Activated CD4-positive, alpha-beta T cell treated with anti-CD3 and anti-CD28 coated beads, Interleukin-2, amount 10 ng/mL, durations not matched to agents 7 days and 5 days (primary cell): ENCODE results near the gene FBRSL1. TPM values are rescaled to one million over a fixed set of nuclear protein-coding genes. Genes with fewer than 3 reads are reported as not detected.
"Not testable (repeated sequence)": the region's sequence is repeated elsewhere in the genome, so short reads cannot be mapped to it uniquely, and the experiment has no call there.

Source experiments
- CTCF ChIA-PET: fragments of 350-600 bp; sonication (Branson Sonifier 250); formaldehyde crosslinking; loops from one replicate; lab custom pipeline; 2021; ENCODE audit warnings: antibody characterized with exemption; lab: Charles Lee
- POLR2A ChIA-PET: fragments of 350-600 bp; sonication (Branson Sonifier 250); formaldehyde crosslinking; loops from one replicate; lab custom pipeline; 2021; ENCODE audit warnings: antibody characterized with exemption; lab: Charles Lee
- DNase-seq: peaks from one replicate; pipeline ENCODE4 v3.0.0-alpha.2; 2020
- H3K27ac Mint-ChIP-seq: one replicate; pipeline ENCODE4 v1.8.0; 2021; ENCODE audit warnings: mild to moderate bottlenecking, moderate library complexity, mixed read lengths
- H3K27me3 Mint-ChIP-seq: one replicate; pipeline ENCODE4 v1.8.0; 2021; ENCODE audit warnings: mixed read lengths
- H3K36me3 Mint-ChIP-seq: one replicate; pipeline ENCODE4 v1.8.0; 2021; ENCODE audit warnings: low read depth, mixed read lengths
- H3K4me1 Mint-ChIP-seq: one replicate; pipeline ENCODE4 v1.8.0; 2021; ENCODE audit warnings: mixed read lengths
- H3K4me3 Mint-ChIP-seq: one replicate; pipeline ENCODE4 v1.8.0; 2021; ENCODE audit warnings: mild to moderate bottlenecking, moderate library complexity, mixed read lengths
- H3K9me3 Mint-ChIP-seq: one replicate; pipeline ENCODE4 v1.8.0; 2021; ENCODE audit warnings: mixed read lengths
- total RNA-seq, 2 experiments: library from RNA; stranded (reverse); gene quantifications; one replicate each; pipeline ENCODE4 v1.2.3, GENCODE V29; 2021

The FBRSL1 gene
- 10 to 100 TPM; 49.8 to 51.1 TPM for total RNA-seq

DNA sequence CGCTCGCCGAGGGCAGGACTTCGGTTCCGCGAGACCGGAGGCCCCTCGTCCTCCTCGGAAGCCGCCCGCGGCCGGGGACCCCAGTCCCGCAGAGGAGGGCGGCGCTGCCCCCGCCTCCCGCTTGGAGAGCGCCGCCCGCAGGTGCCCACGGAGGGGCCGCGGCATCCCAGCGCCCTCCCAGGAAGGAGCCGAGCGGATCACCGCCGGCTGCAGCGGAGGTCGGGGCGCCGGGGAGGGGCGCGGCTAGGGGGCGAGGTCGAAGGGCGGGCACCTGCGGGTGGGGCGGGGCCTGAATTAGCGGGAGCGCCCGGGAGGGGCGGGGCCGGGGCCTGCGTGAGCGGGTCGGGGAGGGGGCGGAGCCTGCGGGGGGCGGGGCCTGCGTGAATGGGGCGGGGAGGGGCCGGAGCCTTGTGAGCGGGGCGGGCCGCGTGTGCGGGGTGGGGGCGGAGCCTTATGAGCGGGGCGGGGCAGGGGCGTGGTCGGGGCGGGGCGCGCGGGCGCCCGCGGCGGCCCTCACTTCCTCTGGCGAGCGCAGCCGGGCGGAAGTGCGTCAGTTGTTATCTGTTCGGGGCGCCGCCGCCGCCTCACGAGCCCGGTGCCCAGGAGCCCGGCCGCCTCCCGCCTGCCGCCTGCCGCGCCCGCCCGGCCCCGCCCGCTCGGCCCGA, at the start of gene FBRSL1:
TSS of gene FBRSL1 (plus strand) at position 550 of the 665 bp plus-strand sequence.
- no peaks in the 10 kb centered on the region for H3K27me3 Mint-ChIP-seq
- POLR2A ChIA-PET = no interaction called here
- no peaks in the 10 kb centered on the region for H3K9me3 Mint-ChIP-seq
- DNase-seq = peak; percentile 93
- CTCF ChIA-PET = interaction anchor here (1.3 kb wide), 1 partner anchor 10 kb away, joined by 3 read pairs; no protein-coding TSS in a partner anchor
- H3K36me3 Mint-ChIP-seq = peaks cover 10% of the 10 kb centered on the region
- H3K4me1 Mint-ChIP-seq = peaks cover 58% of the 10 kb centered on the region
- peak within 1 kb of the TSS; percentile 98 for H3K27ac Mint-ChIP-seq
- peak within 1 kb of the TSS; percentile 86 for H3K4me3 Mint-ChIP-seq

DNA sequence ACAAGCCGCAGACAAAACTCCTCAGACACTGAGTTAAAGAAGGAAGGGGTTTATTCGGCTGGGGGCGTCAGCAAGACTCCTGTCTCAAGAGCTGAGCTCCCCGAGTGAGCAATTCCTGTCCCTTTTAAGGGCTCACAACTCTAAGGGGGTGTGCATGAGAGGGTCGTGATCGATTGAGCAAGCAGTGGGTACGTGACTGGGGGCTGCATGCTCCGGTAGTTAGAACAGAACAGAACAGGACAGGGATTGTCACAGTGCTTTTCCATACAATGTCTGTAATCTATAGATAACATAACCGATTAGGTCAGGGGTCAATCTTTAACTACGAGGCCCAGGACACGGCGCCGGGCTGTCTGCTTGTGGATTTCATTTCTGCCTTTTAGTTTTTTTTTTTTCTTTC, 49.5 kb upstream of the FBRSL1 start:
- H3K27me3 Mint-ChIP-seq, DNase-seq, H3K4me3 Mint-ChIP-seq, POLR2A ChIA-PET, H3K36me3 Mint-ChIP-seq, H3K9me3 Mint-ChIP-seq, CTCF ChIA-PET: not testable (repeated sequence)
- Mint-ChIP-seq H3K27ac (peak overlapping the region; percentile 6), H3K4me1 (peaks cover 54% of the 10 kb centered on the region)

DNA sequence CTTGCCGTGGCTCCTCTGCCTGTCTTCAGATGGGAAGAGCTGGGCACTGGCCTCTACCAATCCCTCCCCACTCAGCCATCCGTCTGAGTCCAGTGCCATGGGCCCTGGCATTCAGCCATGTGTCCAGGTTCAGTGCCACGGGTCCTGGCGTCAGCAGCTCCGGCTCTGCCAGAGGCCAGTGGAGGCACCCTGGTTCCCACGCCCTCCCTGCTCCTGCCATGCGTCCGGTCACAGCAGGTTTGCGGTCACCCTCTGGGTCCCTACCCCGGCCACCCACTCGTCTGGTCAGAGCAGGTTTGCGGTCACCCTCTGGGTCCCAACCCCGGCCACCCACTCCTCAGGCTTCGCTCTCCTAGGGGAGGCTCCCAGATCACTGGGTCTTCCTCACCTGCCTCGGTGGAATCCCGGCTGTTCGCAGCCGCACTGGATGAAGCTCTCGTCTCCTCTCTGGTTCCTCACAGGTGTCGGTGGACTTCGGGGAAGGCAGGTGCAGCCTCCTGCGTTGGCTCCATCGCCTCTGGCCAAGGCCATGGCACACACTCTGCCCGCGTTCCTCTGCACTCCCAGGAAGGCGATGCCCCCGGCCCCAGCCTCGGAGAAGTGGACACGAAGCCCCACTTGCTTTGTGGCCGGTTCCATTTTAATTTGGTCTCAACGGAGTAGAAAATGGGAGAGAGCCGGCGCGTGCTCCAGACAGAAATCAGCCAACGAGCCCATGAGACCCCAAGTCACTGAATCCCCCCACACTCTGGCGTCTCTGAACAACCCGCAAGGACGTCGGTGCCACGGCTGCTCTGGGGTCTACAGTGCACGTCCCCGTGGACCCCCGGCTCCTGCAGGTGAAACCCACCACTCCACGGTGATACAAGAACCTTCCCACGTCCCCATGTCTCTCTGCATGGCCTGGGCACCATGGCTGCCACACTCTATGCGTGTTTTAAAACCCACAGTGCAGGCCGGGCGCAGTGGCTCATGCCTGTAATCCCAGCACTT, 47.8 kb upstream of the FBRSL1 start:
- POLR2A ChIA-PET = no interaction called here
- no peaks in the 10 kb centered on the region for H3K27me3 Mint-ChIP-seq
- DNase-seq = no peak
- H3K4me1 Mint-ChIP-seq = peaks cover 59% of the 10 kb centered on the region
- H3K36me3 Mint-ChIP-seq = peaks cover 5% of the 10 kb centered on the region
- CTCF ChIA-PET = interaction anchor here (1.2 kb wide), 2 partner anchors 27 to 65 kb away, joined by 3 read pairs; no protein-coding TSS in a partner anchor
- no peaks in the 10 kb centered on the region for H3K9me3 Mint-ChIP-seq
- peak overlapping the region; percentile 64 for H3K27ac Mint-ChIP-seq
- H3K4me3 Mint-ChIP-seq = no peak overlapping the region

DNA sequence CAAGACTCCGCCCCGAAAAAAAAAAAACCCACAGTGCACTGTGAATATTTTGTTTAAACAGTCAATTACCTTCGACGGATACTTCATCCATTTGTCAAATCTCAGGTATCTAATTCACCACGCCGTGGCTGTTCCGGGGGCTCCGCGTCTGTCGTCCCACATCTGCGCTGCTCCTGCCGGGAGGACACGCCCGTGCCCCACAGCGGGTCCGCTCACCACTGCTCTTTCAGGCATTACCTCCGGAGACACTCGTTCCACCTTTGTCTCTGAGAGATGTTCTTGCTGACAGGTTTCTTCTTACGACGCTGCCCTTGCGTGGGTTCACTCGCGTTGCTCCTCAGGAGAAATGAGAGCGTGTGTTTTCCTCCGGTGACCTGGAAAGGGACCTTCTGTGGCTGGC, 46.9 kb upstream of the FBRSL1 start:
- CTCF ChIA-PET = interaction anchor here (1.2 kb wide), 1 partner anchor 64 kb away, joined by 3 read pairs; no protein-coding TSS in a partner anchor
- peak overlapping the region; percentile 99 for H3K27ac Mint-ChIP-seq
- peaks cover 5% of the 10 kb centered on the region for H3K36me3 Mint-ChIP-seq
- no peaks in the 10 kb centered on the region for H3K9me3 Mint-ChIP-seq
- DNase-seq = no peak
- H3K4me3 Mint-ChIP-seq = no peak overlapping the region
- POLR2A ChIA-PET = no interaction called here
- H3K4me1 Mint-ChIP-seq = peaks cover 60% of the 10 kb centered on the region
- no peaks in the 10 kb centered on the region for H3K27me3 Mint-ChIP-seq

DNA sequence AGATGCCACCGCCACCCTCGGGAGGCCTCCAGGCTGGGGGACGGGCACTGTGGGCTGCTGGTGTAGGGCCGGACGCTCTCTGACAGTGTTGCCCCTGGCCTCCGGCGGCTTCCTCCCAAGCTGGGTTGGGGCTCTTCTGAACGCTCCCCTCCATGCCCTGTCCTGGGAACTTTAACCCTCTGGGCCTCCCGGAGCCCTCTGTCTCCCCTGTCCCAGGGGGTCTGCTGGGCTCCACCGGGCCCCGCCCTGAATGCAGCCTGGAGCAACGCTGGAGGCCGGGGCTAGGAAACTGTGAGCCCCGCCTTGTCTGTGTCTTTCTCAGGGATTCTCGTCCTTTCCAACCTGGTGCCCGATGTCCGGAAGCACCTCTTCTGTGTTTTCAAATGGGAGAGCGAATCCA, 45.7 kb upstream of the FBRSL1 start:
- H3K36me3 Mint-ChIP-seq = peaks cover 5% of the 10 kb centered on the region
- no peak for DNase-seq
- H3K4me3 Mint-ChIP-seq = peak overlapping the region; percentile 77
- no peaks in the 10 kb centered on the region for H3K9me3 Mint-ChIP-seq
- ChIA-PET CTCF (no interaction called here), POLR2A (no interaction called here)
- H3K27me3 Mint-ChIP-seq = no peaks in the 10 kb centered on the region
- H3K4me1 Mint-ChIP-seq = peaks cover 58% of the 10 kb centered on the region
- peak overlapping the region; percentile 99 for H3K27ac Mint-ChIP-seq

DNA sequence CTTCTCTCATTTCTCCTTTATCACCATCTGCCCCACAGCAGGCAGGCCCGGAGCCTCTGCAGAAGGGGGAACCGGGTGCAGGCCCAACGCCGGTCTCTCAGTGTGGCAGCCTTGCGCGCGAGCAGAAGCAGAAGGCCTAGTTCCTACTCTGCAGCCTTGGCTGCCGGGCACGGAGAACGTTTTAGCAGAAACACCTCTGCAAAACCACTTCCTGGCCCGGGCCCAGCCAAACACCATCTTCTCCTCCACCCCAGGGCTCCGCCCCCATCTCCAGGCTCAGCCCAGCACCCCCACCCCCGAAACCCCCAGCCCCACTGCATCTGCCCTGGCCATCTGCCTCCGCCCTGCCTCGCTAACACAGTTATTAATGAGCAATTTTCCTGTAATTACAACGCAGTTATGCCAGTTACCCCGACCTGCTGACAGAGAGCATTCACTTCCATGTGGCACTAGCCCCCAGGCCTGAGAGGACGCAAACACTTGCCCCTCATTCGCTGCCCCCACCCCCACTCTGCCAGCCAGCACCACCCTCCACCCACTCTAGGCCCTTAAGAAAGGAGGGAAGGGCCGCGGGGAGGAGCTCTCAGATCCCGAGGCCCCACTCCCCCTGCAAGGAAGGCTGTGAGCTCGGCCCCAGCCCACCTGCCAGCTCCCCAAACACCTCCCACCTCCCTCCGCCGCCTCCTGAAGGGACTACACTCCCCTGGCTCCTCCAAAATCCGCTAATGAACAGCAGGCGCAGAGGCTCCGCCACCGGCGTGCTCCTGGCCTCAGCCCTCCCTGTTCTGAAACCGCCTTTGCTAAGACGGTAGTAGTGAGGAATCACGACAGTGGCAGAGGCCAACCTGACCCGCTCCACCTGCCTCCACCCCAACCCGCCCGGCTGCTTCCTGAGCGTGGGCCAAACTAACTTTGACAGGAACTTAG, 44.7 kb upstream of the FBRSL1 start:
- Mint-ChIP-seq H3K36me3 (peaks cover 5% of the 10 kb centered on the region), H3K4me1 (peaks cover 62% of the 10 kb centered on the region), H3K4me3 (peak overlapping the region; percentile 77), H3K9me3 (no peaks in the 10 kb centered on the region), H3K27me3 (no peaks in the 10 kb centered on the region), H3K27ac (peak overlapping the region; percentile 99)
- ChIA-PET POLR2A (interaction anchor here (0.6 kb wide), 1 partner anchor 18 kb away, joined by 3 read pairs; no protein-coding TSS in a partner anchor), CTCF (interaction anchor here (0.5 to 0.9 kb wide), 2 partner anchors 78 to 521 kb away, joined by 3 read pairs; no protein-coding TSS in a partner anchor)
- DNase-seq = peak; percentile 88

DNA sequence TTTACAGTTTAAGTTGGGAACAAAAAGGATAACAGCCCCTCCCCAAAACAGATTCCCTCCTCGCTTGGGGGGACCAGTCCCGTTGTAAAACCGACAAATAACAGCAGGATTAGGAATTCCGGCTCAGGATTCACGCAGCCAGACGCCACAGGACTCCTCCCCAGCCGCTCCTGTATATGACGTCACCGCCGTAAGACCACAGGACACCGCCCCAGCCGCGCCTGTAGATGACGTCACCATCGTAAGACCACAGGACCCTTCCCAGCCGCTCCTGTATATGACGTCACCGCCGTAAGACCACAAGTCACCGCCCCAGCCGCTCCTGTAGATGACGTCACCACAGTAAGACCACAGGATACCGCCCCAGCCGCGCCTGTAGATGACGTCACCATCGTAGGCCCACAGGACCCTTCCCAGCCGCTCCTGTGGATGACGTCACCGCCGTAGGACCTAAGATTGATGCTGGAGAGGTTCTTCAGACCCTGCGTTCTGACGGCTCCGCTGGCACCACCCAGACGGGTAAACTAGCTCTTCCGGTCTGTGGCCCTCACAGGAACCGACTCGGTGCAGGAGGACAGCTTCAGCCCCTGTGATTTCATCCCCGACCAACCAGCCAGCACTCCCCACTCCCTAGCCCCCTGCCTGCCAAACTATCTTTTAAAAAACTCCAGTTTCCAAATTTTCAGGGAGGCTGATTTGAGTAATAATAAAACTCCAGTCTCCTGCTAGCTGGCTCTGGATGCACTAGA, 43.9 kb upstream of the FBRSL1 start:
- ChIA-PET POLR2A (no interaction called here), CTCF (interaction anchor here (0.5 to 0.9 kb wide), 2 partner anchors 77 to 522 kb away, joined by 3 read pairs; no protein-coding TSS in a partner anchor)
- DNase-seq = peak; percentile 65
- Mint-ChIP-seq H3K4me1 (peaks cover 62% of the 10 kb centered on the region), H3K27me3 (no peaks in the 10 kb centered on the region), H3K9me3 (no peaks in the 10 kb centered on the region), H3K27ac (peak overlapping the region; percentile 99), H3K36me3 (peaks cover 5% of the 10 kb centered on the region), H3K4me3 (peak overlapping the region; percentile 77)

DNA sequence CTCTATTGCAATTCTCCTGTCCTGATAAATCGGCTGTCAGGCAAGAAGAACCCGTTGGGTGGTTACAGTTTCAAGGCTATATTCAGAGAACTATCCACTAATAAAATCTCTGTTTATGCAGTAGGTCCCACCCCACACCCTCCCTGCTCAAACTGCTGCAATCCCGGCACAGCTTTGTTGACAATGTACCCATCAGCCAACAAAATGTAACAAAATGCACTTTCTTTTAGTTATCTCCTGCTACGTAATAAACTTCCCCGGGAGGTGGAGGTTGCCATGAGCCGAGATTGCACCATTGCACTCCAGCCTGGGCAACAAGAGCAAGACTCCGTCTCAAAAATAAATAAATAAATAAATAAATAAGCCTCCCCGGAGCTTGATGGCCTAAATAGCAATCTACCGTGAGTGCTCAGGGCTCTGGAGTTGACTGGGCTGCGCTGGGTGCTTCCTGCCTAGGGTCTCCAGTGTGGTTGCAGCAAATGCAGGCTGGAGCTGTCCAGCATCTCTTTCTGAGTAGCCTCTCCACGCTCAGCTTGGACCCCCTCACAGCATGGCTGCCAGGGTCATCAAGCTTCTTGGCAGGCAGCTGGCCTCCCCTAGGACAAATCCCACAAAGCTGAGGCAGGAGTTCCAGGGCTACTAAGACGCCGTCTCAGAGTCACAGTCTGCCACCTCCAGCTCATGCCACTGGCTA, 43.2 kb upstream of the FBRSL1 start:
- Mint-ChIP-seq H3K27ac (peak overlapping the region; percentile 99), H3K36me3 (peaks cover 5% of the 10 kb centered on the region), H3K4me3 (no peak overlapping the region), H3K4me1 (peaks cover 62% of the 10 kb centered on the region), H3K27me3 (no peaks in the 10 kb centered on the region), H3K9me3 (no peaks in the 10 kb centered on the region)
- ChIA-PET CTCF (interaction anchor here (0.6 to 1.3 kb wide), 2 partner anchors 13 to 463 kb away, joined by 3 to 4 read pairs; no protein-coding TSS in a partner anchor), POLR2A (no interaction called here)
- DNase-seq = no peak

DNA sequence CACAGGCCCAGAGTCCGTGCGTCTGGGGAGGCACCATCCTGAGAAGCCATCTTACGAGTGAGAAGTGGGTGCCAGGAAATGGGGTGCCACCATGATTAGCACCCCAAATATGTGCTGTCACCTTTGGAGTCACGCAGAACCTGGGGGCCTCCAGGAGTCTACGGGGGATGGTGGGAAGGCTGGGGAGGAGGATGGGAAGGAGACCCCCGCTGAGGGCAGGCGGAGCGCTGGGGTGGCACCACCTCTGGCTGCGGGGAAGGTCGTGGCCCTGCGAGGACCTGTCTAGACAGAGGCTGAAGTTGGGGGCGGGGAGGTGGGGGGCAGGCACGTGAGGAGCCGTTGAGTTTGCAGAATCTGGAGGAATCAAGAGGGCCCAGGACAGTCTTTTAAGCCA, 42.6 kb upstream of the FBRSL1 start:
- Mint-ChIP-seq H3K4me1 (peaks cover 62% of the 10 kb centered on the region), H3K27me3 (peaks cover 2% of the 10 kb centered on the region), H3K9me3 (no peaks in the 10 kb centered on the region)

DNA sequence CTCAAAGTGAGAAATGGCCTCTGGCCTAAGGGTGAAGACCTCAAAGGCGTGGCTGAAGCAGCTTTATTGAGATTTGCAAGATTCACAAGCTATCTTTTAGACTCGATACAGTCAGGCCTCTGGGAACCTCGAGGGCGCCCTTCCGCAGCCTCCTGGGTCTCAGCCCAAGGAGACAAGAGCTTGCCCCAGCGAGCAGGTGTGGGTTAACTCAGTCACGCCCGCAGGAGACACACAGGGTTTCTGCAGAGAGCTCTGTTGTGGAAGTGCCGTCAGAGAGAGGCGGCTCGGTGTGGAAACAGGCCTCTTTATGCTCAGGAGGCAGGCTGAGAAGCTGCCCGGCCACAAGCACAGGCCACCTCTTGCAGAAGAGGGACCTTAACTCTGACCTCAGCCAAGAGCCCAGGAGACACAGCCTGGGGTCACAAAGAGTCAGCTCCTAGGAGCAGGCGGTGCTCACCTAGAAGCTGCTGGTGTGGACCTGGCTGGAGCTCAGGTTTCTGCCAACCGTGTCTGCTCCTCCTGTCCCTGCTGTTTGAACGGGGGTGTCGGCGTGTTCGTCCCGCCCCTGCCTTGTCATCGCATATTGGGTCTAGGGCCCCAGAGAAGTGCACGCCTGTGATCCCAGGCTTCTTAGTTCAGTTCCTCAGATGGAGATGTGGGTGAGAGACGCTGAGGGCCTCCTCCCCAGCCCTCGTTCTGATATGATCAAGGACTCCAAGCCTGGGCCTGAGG, 42.1 kb upstream of the FBRSL1 start:
- POLR2A ChIA-PET = no interaction called here
- H3K36me3 Mint-ChIP-seq = peaks cover 5% of the 10 kb centered on the region
- CTCF ChIA-PET = interaction anchor here (1.0 to 1.3 kb wide), 2 partner anchors 12 to 13 kb away, joined by 3 read pairs; no protein-coding TSS in a partner anchor
- H3K9me3 Mint-ChIP-seq = no peaks in the 10 kb centered on the region
- DNase-seq = no peak
- peaks cover 62% of the 10 kb centered on the region for H3K4me1 Mint-ChIP-seq
- peak overlapping the region; percentile 57 for H3K27ac Mint-ChIP-seq
- H3K27me3 Mint-ChIP-seq = peaks cover 2% of the 10 kb centered on the region
- H3K4me3 Mint-ChIP-seq = no peak overlapping the region

More for the DNA sequence above, 42.6 kb upstream of the FBRSL1 start:
- Mint-ChIP-seq H3K27ac (peak overlapping the region; percentile 57), H3K4me3 (no peak overlapping the region), H3K36me3 (peaks cover 5% of the 10 kb centered on the region)
- no peak for DNase-seq
- ChIA-PET CTCF (interaction anchor here (0.6 to 1.3 kb wide), 3 partner anchors 12 to 464 kb away, joined by 3 to 4 read pairs (median 3); no protein-coding TSS in a partner anchor), POLR2A (no interaction called here)
